ENCODE measurements around the gene TDRD9.

Gene TDRD9

DNA sequence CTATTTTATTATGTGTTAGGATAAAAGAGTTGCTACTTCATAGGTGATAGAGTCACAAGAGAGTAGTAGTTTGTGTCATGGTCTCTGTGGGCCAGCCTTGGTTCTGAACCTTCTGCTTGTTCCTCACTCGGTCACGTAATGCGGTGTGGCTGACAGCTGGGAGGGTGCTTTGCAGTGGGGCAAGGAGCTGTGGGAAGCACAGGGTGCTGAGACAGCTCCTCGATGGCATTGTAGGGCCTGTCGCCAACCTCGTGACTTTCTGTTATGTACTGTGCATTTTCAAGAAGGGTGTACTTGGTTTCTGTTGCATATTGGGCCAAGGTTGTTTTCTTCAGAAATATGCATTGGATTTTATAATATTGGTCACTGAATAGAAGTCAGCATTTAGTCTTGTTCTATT, 75.4 kb downstream of the TDRD9 start:
- TF ChIP-seq CTCF (IDR thresholded peaks at IDR 0.05; ENCODE audit: low read depth, low read length) = no peak
- TF ChIP-seq, protein P1, sequence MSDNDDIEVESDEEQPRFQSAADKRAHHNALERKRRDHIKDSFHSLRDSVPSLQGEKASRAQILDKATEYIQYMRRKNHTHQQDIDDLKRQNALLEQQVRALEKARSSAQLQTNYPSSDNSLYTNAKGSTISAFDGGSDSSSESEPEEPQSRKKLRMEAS (IDR thresholded peaks at IDR 0.05; ENCODE audit: low read depth, low read length) = no peak
- TF ChIP-seq POLR2A (IDR thresholded peaks at IDR 0.05; ENCODE audit: extremely low read depth, insufficient read length) = no peak
- TF ChIP-seq MYC (IDR thresholded peaks at IDR 0.05; ENCODE audit: low read depth, low read length) = no peak
- H3K4me3 ChIP-seq (ENCODE audit: low read depth, low read length) = no peak overlapping the region
- DNase-seq (ENCODE audit: low read depth) = no peak

DNA sequence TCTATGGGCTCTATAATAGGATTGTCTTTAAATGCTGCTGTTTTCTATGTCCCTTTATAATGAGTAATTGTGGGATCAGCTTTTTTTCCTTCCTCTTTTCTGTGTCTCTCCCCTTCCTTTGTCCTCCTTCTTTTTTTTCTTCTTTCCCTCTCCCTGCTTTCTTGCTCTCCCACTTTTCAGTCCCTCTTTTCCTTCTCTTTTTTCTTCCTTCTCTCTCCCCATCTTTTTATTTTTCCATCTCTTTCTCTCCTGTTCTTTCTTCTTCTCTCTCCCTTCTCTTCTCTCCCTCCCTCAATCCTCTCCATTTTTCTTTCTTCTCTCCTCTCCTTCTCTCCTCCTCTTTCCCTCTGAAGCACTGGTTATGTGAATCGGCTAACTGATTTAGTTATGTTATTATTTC, 76.6 kb downstream of the TDRD9 start:
- H3K4me3 ChIP-seq (ENCODE audit: low read depth, low read length) = no peak overlapping the region
- TF ChIP-seq CTCF (IDR thresholded peaks at IDR 0.05; ENCODE audit: low read depth, low read length) = no peak
- TF ChIP-seq MYC (IDR thresholded peaks at IDR 0.05; ENCODE audit: low read depth, low read length) = no peak
- no peak for TF ChIP-seq POLR2A (IDR thresholded peaks at IDR 0.05; ENCODE audit: extremely low read depth, insufficient read length)
- TF ChIP-seq, protein P1 (IDR thresholded peaks at IDR 0.05; ENCODE audit: low read depth, low read length) = no peak

GRCh38 chr14:104005489-104005888, 77.2 kb downstream of the TDRD9 start:
- no peak for DNase-seq (ENCODE audit: low read depth)
- no peak for TF ChIP-seq POLR2A (IDR thresholded peaks at IDR 0.05; ENCODE audit: extremely low read depth, insufficient read length)
- H3K4me3 ChIP-seq (ENCODE audit: low read depth, low read length) = no peak overlapping the region

More for the DNA sequence above, 76.6 kb downstream of the TDRD9 start:
- DNase-seq (ENCODE audit: low read depth) = no peak

GRCh38 chr14:104007121-104007520, 78.9 kb downstream of the TDRD9 start:
- TF ChIP-seq POLR2A (IDR thresholded peaks at IDR 0.05; ENCODE audit: extremely low read depth, insufficient read length) = no peak
- TF ChIP-seq MYC (IDR thresholded peaks at IDR 0.05; ENCODE audit: low read depth, low read length) = no peak
- TF ChIP-seq, protein P1 (IDR thresholded peaks at IDR 0.05; ENCODE audit: low read depth, low read length) = no peak
- TF ChIP-seq CTCF (IDR thresholded peaks at IDR 0.05; ENCODE audit: low read depth, low read length) = no peak
- no peak for DNase-seq (ENCODE audit: low read depth)
- no peak overlapping the region for H3K4me3 ChIP-seq (ENCODE audit: low read depth, low read length)

GRCh38 chr14:104009297-104009696, 81.0 kb downstream of the TDRD9 start:
- no peak for TF ChIP-seq POLR2A (IDR thresholded peaks at IDR 0.05; ENCODE audit: extremely low read depth, insufficient read length)
- TF ChIP-seq, protein P1 (IDR thresholded peaks at IDR 0.05; ENCODE audit: low read depth, low read length) = no peak
- TF ChIP-seq MYC (IDR thresholded peaks at IDR 0.05; ENCODE audit: low read depth, low read length) = no peak
- TF ChIP-seq CTCF (IDR thresholded peaks at IDR 0.05; ENCODE audit: low read depth, low read length) = no peak
- H3K4me3 ChIP-seq (ENCODE audit: low read depth, low read length) = no peak overlapping the region
- no peak for DNase-seq (ENCODE audit: low read depth)

- H3K4me3 ChIP-seq (ENCODE audit: low read depth, low read length) = no peak overlapping the region
- TF ChIP-seq, protein P1 (IDR thresholded peaks at IDR 0.05; ENCODE audit: low read depth, low read length) = no peak
- TF ChIP-seq POLR2A (IDR thresholded peaks at IDR 0.05; ENCODE audit: extremely low read depth, insufficient read length) (no peak), MYC (IDR thresholded peaks at IDR 0.05; ENCODE audit: low read depth, low read length) (no peak), CTCF (IDR thresholded peaks at IDR 0.05; ENCODE audit: low read depth, low read length) (no peak)
- DNase-seq (ENCODE audit: low read depth) = no peak
These were observed 83.7 kb downstream of the TDRD9 start for GRCh38 chr14:104011824-104012517.
